Measurements from ENCODE around the gene SRPK1. TPM values are rescaled to one million over a fixed set of nuclear protein-coding genes. Genes with fewer than 3 reads are reported as not detected.

The SRPK1 gene
- total RNA-seq, 1 donor from 2014 or later, result 163 TPM

- Mint-ChIP-seq H3K4me3 (no peak overlapping the region), H3K9me3 (peaks cover 11% of the 10 kb centered on the region), H3K4me1 (peaks cover 21% of the 10 kb centered on the region), H3K27ac (no peak overlapping the region), H3K36me3 (ENCODE audit: low read depth) (peaks cover 62% of the 10 kb centered on the region), H3K27me3 (no peaks in the 10 kb centered on the region)
- no peak for DNase-seq
- intact Hi-C loops (cut with micrococcal nuclease), result no loop called here
These were observed 17.2 kb downstream of the SRPK1 start for GRCh38 chr6:35903679-35904078.

DNA sequence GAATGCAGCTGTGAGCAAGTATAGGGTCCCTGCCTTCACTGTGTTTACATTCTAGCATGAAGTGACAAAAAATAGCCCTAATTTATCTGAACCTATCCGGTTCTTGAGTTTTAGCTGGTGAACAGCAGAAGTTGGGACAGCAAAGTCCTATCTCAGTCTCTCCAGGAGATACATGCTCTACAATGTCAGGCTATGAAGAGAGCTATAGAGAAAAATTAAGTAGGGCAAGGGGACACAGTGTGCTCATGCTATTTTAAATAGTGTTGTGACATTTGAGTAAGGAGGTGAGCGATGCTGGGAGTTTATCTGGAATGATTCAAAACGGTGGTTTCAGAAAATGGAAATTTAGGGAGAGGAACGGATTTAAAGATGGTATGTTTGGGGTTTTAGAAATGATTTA is 20.4 kb downstream of the SRPK1 start:
- Mint-ChIP-seq H3K27ac (no peak overlapping the region), H3K27me3 (no peaks in the 10 kb centered on the region), H3K4me1 (peaks cover 22% of the 10 kb centered on the region), H3K36me3 (ENCODE audit: low read depth) (peaks cover 57% of the 10 kb centered on the region), H3K4me3 (no peak overlapping the region), H3K9me3 (peaks cover 6% of the 10 kb centered on the region)
- intact Hi-C loops (cut with micrococcal nuclease), result no loop called here
- DNase-seq, result no peak

DNA sequence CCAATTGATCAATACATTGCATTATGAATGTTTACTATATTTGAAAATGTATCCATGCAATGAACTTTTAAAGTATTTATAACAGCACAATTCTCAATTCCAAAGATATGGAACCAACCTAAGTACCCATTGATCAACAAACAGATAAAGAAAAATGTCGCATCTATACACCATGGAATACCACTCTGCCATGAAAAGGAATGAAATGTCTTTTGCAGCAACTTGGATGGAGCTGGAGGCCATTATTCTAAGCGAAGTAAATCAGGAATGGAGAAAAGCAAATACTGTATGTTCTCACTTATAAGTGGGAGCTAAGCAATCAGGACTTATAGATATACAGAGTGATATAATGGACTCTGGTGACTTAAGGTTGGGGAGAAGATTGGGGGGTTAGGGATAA is 22.9 kb downstream of the SRPK1 start:
- H3K27ac Mint-ChIP-seq, result no peak overlapping the region
- peaks cover 6% of the 10 kb centered on the region for H3K9me3 Mint-ChIP-seq
- no peaks in the 10 kb centered on the region for H3K27me3 Mint-ChIP-seq
- peaks cover 58% of the 10 kb centered on the region for H3K36me3 Mint-ChIP-seq (ENCODE audit: low read depth)
- H3K4me3 Mint-ChIP-seq, result no peak overlapping the region
- no peak for DNase-seq
- H3K4me1 Mint-ChIP-seq, result peaks cover 26% of the 10 kb centered on the region
- intact Hi-C loops (cut with micrococcal nuclease), result no loop called here

GRCh38 chr6:35897486-35897885 is 23.4 kb downstream of the SRPK1 start:
- Mint-ChIP-seq H3K9me3 (peaks cover 6% of the 10 kb centered on the region), H3K27me3 (no peaks in the 10 kb centered on the region), H3K4me3 (no peak overlapping the region), H3K4me1 (peaks cover 27% of the 10 kb centered on the region), H3K36me3 (ENCODE audit: low read depth) (peaks cover 57% of the 10 kb centered on the region), H3K27ac (no peak overlapping the region)
- DNase-seq, result no peak
- intact Hi-C loops (cut with micrococcal nuclease), result no loop called here

DNA sequence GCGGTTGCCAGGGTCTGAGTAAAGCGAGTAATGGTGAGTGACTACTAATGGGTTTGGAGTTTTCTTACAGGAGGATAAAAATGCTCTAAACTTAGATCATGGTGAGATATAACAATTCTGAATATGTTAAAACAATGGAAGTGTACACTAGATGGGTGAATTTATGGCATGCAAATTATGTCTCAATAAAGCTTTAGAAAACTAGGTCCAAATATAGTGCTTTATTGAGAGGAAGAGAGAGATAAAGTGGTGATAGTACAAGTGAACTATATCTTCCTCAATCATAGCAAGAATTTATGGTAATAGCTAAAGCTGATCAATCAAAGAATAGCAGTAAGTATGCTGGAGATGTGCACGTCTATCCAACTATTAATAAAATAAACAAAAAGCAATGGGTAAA is 23.9 kb downstream of the SRPK1 start:
- no peak overlapping the region for H3K4me3 Mint-ChIP-seq
- H3K27me3 Mint-ChIP-seq, result no peaks in the 10 kb centered on the region
- peaks cover 56% of the 10 kb centered on the region for H3K36me3 Mint-ChIP-seq (ENCODE audit: low read depth)
- no peak for DNase-seq
- intact Hi-C loops (cut with micrococcal nuclease), result no loop called here
- H3K27ac Mint-ChIP-seq, result no peak overlapping the region
- peaks cover 6% of the 10 kb centered on the region for H3K9me3 Mint-ChIP-seq
- H3K4me1 Mint-ChIP-seq, result peaks cover 27% of the 10 kb centered on the region

GRCh38 chr6:35896228-35896627 is 24.7 kb downstream of the SRPK1 start:
- intact Hi-C loops (cut with micrococcal nuclease), result no loop called here
- Mint-ChIP-seq H3K36me3 (ENCODE audit: low read depth) (peaks cover 52% of the 10 kb centered on the region), H3K4me1 (peaks cover 27% of the 10 kb centered on the region), H3K9me3 (peaks cover 6% of the 10 kb centered on the region), H3K4me3 (no peak overlapping the region), H3K27me3 (no peaks in the 10 kb centered on the region), H3K27ac (no peak overlapping the region)
- DNase-seq, result no peak

- peaks cover 50% of the 10 kb centered on the region for H3K36me3 Mint-ChIP-seq (ENCODE audit: low read depth)
- intact Hi-C loops (cut with micrococcal nuclease), result no loop called here
- peaks cover 29% of the 10 kb centered on the region for H3K4me1 Mint-ChIP-seq
- no peak for DNase-seq
- no peak overlapping the region for H3K27ac Mint-ChIP-seq
- H3K9me3 Mint-ChIP-seq, result peaks cover 6% of the 10 kb centered on the region
- H3K27me3 Mint-ChIP-seq, result no peaks in the 10 kb centered on the region
- no peak overlapping the region for H3K4me3 Mint-ChIP-seq
These were observed 25.3 kb downstream of the SRPK1 start for GRCh38 chr6:35895560-35895959.

DNA sequence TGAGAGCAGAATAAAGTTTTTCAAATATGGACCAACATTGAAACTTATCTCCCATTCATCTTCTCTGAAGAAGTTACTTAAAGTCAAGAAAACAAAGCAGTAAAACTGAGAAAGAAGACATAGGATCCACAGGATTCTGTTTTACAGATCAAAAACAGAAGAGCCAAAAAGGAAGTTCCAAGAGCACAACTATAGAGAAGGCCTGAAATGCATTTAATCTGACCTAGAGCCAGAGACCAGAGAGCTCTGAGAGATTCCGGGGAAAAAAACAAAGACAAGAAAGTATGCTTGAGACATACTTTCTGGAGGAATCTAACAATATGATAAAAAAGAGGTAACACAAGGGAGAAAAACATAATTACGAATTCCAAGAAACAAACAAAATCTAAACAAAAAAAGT is 26.1 kb downstream of the SRPK1 start:
- H3K36me3 Mint-ChIP-seq (ENCODE audit: low read depth), result peaks cover 47% of the 10 kb centered on the region

GRCh38 chr6:35893246-35893645 is 27.7 kb downstream of the SRPK1 start:
- intact Hi-C loops (cut with micrococcal nuclease), result no loop called here

More for the DNA sequence above, 26.1 kb downstream of the SRPK1 start:
- H3K4me3 Mint-ChIP-seq, result no peak overlapping the region
- DNase-seq, result no peak
- no peaks in the 10 kb centered on the region for H3K27me3 Mint-ChIP-seq
- peaks cover 28% of the 10 kb centered on the region for H3K4me1 Mint-ChIP-seq
- H3K27ac Mint-ChIP-seq, result no peak overlapping the region
- H3K9me3 Mint-ChIP-seq, result peaks cover 6% of the 10 kb centered on the region
- intact Hi-C loops (cut with micrococcal nuclease), result no loop called here

DNA sequence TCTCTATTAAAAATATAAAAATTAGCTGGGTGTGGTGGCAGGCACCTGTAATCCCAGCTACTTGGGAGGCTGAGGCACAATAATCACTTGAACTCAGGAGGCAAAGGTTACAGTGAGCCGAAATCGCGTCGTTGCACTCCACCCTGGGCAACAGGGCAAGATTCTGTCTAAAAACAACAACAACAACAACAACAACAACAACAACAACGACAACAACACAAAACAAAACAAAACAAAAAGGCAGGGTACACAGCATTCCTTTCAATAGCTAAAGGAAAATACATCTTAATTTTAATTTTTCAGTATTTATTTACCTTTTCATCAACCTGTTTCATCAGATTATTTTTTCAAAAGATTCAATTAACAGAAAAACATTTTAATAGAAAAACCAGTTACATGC is 28.4 kb downstream of the SRPK1 start:
- DNase-seq, result no peak
- no peaks in the 10 kb centered on the region for H3K27me3 Mint-ChIP-seq
- H3K36me3 Mint-ChIP-seq (ENCODE audit: low read depth), result peaks cover 41% of the 10 kb centered on the region
- H3K9me3 Mint-ChIP-seq, result no peaks in the 10 kb centered on the region
- H3K4me3 Mint-ChIP-seq, result no peak overlapping the region
- peaks cover 24% of the 10 kb centered on the region for H3K4me1 Mint-ChIP-seq
- intact Hi-C loops (cut with micrococcal nuclease), result no loop called here
- H3K27ac Mint-ChIP-seq, result no peak overlapping the region

More at GRCh38 chr6:35893246-35893645, 27.7 kb downstream of the SRPK1 start:
- H3K36me3 Mint-ChIP-seq (ENCODE audit: low read depth), result peaks cover 41% of the 10 kb centered on the region
- no peaks in the 10 kb centered on the region for H3K9me3 Mint-ChIP-seq
- H3K4me3 Mint-ChIP-seq, result no peak overlapping the region
- DNase-seq, result no peak
- peaks cover 24% of the 10 kb centered on the region for H3K4me1 Mint-ChIP-seq
- no peak overlapping the region for H3K27ac Mint-ChIP-seq
- no peaks in the 10 kb centered on the region for H3K27me3 Mint-ChIP-seq

- no peak for DNase-seq
- intact Hi-C loops (cut with micrococcal nuclease), result no loop called here
- no peak overlapping the region for H3K27ac Mint-ChIP-seq
- H3K36me3 Mint-ChIP-seq (ENCODE audit: low read depth), result peaks cover 69% of the 10 kb centered on the region
- H3K4me1 Mint-ChIP-seq, result peaks cover 3% of the 10 kb centered on the region
- no peaks in the 10 kb centered on the region for H3K27me3 Mint-ChIP-seq
- peaks cover 18% of the 10 kb centered on the region for H3K9me3 Mint-ChIP-seq
- no peak overlapping the region for H3K4me3 Mint-ChIP-seq
These were observed 41.7 kb downstream of the SRPK1 start for GRCh38 chr6:35879151-35879550.

DNA sequence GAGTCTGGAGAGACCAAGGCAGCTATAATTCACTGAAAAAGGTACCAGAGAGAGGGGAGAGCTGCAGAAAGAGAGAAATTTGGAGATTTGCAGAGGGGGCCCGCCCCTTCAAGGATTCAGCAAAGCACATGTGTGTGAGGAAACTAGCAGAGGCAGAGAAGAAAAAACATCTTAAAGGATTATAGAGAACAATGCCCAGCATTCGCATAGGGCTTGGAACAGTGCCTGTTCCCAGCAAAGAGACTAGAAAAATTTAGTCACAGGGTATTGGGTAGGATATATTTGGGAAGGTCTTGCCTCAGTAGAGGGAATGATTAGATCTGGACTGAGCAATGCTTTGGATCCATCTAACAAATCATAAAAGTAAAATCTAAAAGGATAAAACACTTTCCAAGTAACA is 44.0 kb downstream of the SRPK1 start:
- DNase-seq, result no peak
- Mint-ChIP-seq H3K27ac (no peak overlapping the region), H3K9me3 (peaks cover 16% of the 10 kb centered on the region), H3K27me3 (no peaks in the 10 kb centered on the region), H3K36me3 (ENCODE audit: low read depth) (peaks cover 61% of the 10 kb centered on the region), H3K4me1 (peaks cover 3% of the 10 kb centered on the region), H3K4me3 (no peak overlapping the region)
- intact Hi-C loops (cut with micrococcal nuclease), result no loop called here

- intact Hi-C loops (cut with micrococcal nuclease), result no loop called here
- no peak for DNase-seq
- no peak overlapping the region for H3K27ac Mint-ChIP-seq
- H3K4me3 Mint-ChIP-seq, result no peak overlapping the region
- no peaks in the 10 kb centered on the region for H3K27me3 Mint-ChIP-seq
- H3K36me3 Mint-ChIP-seq (ENCODE audit: low read depth), result peaks cover 48% of the 10 kb centered on the region
- H3K4me1 Mint-ChIP-seq, result peaks cover 3% of the 10 kb centered on the region
- H3K9me3 Mint-ChIP-seq, result peaks cover under 1% of the 10 kb centered on the region
These were observed 46.2 kb downstream of the SRPK1 start for GRCh38 chr6:35874730-35875129.

GRCh38 chr6:35859367-35859766 is 61.5 kb downstream of the SRPK1 start:
- H3K4me3 Mint-ChIP-seq, result no peak overlapping the region
- DNase-seq, result no peak
- no peak overlapping the region for H3K27ac Mint-ChIP-seq
- intact Hi-C loops (cut with micrococcal nuclease), result no loop called here
- H3K27me3 Mint-ChIP-seq, result no peaks in the 10 kb centered on the region
- H3K4me1 Mint-ChIP-seq, result peaks cover 5% of the 10 kb centered on the region
- peaks cover 71% of the 10 kb centered on the region for H3K36me3 Mint-ChIP-seq (ENCODE audit: low read depth)
- H3K9me3 Mint-ChIP-seq, result peaks cover 3% of the 10 kb centered on the region

- DNase-seq, result no peak
- intact Hi-C loops (cut with micrococcal nuclease), result no loop called here
- no peaks in the 10 kb centered on the region for H3K27me3 Mint-ChIP-seq
- H3K4me3 Mint-ChIP-seq, result no peak overlapping the region
- peaks cover 1% of the 10 kb centered on the region for H3K4me1 Mint-ChIP-seq
- no peaks in the 10 kb centered on the region for H3K9me3 Mint-ChIP-seq
- no peak overlapping the region for H3K27ac Mint-ChIP-seq
- peaks cover 74% of the 10 kb centered on the region for H3K36me3 Mint-ChIP-seq (ENCODE audit: low read depth)
These were observed 63.0 kb downstream of the SRPK1 start for GRCh38 chr6:35857853-35858252.
